ENCODE results near the gene CYTL1.
"Not testable (repeated sequence)": the region's sequence is repeated elsewhere in the genome, so short reads cannot be mapped to it uniquely, and the experiment has no call there.

The CYTL1 gene, protein sequence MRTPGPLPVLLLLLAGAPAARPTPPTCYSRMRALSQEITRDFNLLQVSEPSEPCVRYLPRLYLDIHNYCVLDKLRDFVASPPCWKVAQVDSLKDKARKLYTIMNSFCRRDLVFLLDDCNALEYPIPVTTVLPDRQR

DNA sequence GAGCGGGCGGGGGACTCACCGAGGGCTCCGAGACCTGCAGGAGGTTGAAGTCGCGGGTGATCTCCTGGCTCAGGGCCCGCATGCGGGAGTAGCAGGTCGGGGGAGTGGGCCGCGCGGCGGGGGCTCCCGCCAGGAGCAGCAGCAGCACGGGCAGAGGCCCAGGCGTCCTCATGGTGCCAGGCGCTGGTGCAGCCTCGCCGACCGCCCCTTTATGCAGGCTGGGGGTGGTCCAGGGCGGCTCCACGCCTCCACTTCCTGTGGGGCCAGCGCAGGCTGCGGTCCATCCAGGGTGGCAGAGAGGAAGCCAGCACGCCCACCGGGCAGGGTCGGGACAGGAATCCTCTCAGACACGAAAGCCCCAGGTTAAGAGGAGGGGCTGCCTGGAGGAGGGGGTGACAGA is at the start of gene CYTL1:
Gene CYTL1, minus strand, starts transcription at position 185 of the 400 bp plus-strand sequence. Its CDS starts 13 bp downstream, at position 172.
- DNase-seq: no peak

DNA sequence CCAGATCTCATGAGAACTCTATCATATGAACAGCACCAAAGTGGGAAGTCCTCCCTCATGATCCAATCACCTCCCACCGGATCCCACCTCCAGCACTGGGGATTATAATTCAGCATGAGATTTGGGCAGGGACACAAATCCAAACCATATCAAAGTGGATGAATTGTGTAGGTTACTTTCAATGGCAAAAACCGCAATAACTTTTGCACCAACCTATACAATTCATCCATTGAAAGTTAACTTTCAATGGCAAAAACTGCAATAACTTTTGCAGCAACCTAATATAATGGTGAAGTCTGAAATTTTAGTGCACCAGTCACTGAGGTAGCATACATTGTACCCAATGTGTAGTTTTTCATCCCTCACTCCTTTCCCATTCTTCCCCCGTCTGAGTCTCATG is 48.6 kb upstream of the CYTL1 start:
- DNase-seq: no peak

DNA sequence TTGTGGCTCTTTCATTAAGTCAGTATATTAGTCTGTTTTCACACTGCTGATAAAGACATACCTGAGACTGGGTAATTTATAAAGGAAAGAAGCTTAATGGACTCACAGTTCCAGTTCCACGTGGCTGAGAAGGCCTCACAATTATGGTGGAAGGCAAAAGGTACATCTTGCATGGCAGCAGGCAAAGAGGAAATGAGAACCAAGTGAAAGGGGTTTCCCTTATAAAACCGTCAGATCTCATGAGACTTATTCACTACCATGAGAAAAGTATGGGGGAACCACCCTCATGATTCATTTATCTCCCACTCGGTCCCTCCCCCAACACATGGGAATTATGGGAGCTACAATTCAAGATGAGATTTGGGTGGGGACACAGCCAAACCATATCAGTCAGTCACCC is 47.7 kb upstream of the CYTL1 start:
- DNase-seq: not testable (repeated sequence)

GRCh38 chr4:5066101-5066500 is 46.8 kb upstream of the CYTL1 start:
- no peak for DNase-seq

DNA sequence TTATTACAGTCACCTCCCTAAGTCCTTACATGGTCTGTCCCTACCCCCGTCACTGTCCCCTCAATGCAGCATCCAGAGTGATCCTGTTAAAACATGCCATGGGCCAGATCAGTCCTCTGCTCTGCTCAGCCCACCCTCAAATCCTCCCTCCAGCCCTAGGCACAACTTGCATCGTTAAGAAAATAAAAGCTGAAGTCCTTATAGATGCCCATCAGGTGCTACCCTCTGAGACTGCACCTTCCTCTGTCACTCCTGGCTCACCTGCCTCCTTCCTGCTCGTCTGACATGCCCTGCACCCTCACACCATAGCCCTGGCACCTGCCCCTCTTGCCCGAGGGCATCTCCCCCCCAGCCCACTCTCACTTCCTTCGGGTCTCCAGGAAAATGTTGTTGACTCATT is 36.2 kb upstream of the CYTL1 start:
- no peak for DNase-seq

DNA sequence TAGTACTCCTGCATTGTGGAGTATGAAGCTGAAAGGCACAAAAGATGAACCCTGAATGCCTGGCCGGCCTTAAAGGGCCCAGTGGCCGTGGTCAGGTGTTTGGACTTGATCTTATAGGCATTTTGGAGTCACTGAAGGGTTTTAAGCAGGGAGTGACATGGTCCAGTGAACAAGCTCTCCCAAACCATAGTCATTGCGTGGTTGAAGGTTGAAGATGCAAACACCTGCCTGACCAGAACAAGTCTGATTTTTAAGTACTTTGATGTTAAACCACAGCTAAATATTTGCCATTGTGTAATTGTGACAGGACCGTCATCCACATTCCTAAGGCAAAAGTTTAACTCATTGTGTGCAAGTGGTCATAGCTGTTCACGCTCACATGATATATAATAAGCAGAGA is 35.3 kb upstream of the CYTL1 start:
- peak; percentile 65 for DNase-seq

- peak; percentile 40 for DNase-seq
These were observed 33.6 kb upstream of the CYTL1 start for GRCh38 chr4:5052726-5053425.

DNA sequence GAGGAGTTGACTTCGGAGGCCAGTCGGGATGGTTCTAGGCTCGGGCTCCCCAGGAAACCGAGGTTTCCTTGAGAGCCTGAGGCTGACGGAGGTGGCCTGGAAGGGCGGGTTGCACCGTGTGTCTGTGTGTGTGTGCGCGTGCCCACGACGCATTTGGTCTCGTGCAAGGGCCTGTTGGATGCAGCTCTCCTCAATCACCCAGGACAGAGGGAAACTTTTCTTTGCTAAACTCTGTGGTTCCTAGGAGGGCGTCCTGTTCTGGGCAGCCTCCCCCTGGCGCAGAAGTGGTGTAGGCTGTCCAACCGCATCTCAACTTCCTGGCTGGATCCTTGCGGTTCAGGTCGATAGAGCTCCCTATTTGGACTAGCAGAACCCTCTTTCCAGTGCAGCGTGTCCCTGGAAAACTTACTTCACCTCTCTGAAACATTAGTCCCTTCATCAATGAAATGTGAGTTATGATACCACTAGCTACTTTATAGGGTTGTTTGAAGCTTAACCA is 33.0 kb upstream of the CYTL1 start:
- peak; percentile 60 for DNase-seq

- peak; percentile 89 for DNase-seq
These were observed 32.3 kb upstream of the CYTL1 start, which contains the start of gene STK32B for GRCh38 chr4:5051278-5052203. Gene STK32B (plus strand): TSS chr4:5051480.

DNA sequence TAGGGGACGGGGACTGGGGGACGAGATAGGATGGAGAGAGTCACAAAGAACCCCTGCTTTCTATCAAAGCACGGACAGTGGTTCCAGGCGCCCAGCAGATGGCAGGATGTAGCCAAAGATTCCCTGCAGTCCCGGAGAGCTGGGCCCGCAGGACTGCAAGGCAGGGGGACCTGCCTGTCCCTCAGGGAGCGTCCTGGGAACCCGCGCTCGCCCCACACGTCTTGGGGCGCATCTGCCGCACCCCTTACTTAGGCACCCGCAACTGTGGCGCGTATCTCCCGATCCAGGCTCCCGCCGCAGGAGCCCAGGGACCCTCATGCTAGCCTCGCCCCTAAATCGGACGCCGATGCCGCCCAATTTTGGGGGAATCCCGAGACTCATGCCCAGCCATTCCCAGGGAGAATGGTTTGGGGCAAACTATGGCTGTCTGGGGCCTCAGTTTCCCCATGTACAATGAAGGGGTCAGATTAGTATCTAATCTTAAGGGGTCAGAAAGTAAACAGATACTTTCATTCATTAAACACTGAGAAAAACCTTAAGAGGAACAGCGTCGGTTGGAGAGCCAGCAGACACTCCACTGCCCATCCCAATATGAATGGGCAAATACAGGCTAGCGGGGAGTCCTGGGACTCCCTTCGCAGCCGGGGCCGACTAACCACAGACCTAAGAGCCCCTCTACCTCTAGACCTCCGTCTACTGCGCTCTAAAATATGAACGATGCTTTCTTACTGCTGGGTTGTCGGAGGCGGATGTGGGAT is 31.4 kb upstream of the CYTL1 start:
- peak; percentile 96 for DNase-seq

- DNase-seq: no peak
These were observed 29.5 kb upstream of the CYTL1 start for GRCh38 chr4:5048721-5049120.

DNA sequence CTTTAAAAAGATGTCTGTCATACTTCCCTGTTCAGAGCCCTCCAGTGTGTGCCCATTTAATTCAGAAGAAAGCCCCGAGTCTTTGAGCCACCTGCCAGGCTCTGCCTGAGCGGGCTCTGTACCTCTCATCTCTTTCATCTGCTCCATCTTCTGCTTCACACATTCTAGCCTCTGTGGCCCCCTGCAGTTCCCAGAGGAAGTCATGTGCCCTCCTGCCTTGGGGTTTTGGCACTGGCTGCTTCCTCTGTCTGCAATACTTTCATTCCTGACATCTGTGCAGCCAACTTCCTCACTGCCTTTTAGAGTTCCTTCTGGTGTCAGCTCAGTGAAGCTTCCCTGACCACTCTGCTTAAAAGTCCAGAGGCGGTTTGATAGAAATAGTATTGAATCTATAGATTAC is 25.8 kb upstream of the CYTL1 start:
- DNase-seq: no peak

GRCh38 chr4:5044341-5044740 is 25.1 kb upstream of the CYTL1 start:
- DNase-seq: no peak

GRCh38 chr4:5043579-5043978 is 24.3 kb upstream of the CYTL1 start:
- no peak for DNase-seq

GRCh38 chr4:5041699-5042098 is 22.4 kb upstream of the CYTL1 start:
- DNase-seq: no peak

GRCh38 chr4:5040856-5041620 is 21.8 kb upstream of the CYTL1 start:
- no peak for DNase-seq

GRCh38 chr4:5039800-5040199 is 20.5 kb upstream of the CYTL1 start:
- no peak for DNase-seq

DNA sequence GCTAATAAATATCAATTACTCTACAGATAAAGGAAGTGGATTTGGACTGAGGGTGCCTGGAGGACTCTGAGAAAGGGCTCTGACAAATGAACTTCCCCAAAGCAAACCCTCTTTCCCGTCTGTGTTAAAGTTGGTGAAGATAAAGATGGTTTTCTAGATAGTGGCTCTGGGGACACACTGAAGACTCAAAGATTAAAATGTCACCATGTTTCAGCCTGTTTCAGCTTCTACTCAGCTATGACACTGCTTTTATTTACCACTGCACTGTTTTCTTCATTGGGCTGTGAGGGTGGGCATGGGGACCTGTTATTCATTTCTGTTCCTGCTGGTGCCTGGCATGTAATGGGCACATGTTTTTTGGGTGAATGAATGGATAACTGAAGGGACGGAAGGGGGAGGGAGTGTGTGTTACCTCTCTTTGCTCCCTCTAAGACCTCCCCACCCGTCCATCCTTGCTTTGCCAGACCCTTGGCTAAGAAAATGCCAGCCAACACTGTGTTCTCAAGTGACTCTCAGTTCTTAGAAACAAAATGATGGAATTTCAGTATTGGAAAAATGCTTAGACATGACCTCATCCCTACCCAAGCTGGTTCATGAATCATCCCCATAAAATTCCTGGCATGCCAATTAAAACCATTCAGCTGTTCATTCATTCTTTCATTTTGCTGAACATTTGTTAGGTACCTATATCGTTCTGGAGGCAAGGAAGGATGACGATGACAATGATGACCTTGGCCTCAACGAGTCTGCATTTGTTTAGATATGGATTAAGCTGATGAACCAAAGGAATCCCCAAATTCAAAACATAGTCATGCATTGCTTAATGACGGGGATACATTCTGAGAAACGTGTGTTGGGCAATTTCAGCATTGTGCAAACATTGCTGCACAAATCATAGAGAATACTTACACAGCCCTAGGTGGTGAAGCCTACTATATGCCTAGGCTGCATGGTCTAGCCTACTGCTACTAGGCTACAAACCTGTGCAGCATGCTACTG is 18.6 kb upstream of the CYTL1 start:
- peak; percentile 50 for DNase-seq

DNA sequence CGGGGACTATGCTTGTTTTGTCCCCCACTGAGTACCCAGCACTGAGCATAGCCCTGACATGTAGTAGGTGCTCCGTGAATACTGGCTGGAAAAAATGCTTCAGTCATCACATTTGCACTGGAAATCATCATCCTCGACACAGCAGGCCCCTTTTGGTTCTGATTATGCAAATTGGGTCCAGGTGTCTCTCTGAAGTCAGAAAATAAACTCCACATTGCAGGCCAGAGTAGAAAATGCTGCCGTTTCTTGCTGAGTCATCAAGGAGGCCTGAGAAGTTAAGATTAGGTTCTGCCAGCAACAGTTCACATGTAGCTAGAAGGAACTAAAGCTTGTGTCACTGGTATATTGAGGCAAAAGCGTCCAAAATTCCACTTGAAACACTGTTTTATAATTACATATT is 17.0 kb upstream of the CYTL1 start:
- DNase-seq: no peak

GRCh38 chr4:5034206-5034605 is 14.9 kb upstream of the CYTL1 start:
- no peak for DNase-seq

Data from DMS53 (cell line).